HG03045 (cell line): ENCODE data around the gene TEAD2.

Experiments
- ATAC-seq: cut with Tn5 transposase; IDR thresholded peaks from one replicate; pipeline ENCODE4 v1.9.1; 2021; ENCODE audit warnings: mild to moderate bottlenecking, moderate library complexity; ENCODE audit not compliant: unreplicated experiment

The TEAD2 gene

DNA sequence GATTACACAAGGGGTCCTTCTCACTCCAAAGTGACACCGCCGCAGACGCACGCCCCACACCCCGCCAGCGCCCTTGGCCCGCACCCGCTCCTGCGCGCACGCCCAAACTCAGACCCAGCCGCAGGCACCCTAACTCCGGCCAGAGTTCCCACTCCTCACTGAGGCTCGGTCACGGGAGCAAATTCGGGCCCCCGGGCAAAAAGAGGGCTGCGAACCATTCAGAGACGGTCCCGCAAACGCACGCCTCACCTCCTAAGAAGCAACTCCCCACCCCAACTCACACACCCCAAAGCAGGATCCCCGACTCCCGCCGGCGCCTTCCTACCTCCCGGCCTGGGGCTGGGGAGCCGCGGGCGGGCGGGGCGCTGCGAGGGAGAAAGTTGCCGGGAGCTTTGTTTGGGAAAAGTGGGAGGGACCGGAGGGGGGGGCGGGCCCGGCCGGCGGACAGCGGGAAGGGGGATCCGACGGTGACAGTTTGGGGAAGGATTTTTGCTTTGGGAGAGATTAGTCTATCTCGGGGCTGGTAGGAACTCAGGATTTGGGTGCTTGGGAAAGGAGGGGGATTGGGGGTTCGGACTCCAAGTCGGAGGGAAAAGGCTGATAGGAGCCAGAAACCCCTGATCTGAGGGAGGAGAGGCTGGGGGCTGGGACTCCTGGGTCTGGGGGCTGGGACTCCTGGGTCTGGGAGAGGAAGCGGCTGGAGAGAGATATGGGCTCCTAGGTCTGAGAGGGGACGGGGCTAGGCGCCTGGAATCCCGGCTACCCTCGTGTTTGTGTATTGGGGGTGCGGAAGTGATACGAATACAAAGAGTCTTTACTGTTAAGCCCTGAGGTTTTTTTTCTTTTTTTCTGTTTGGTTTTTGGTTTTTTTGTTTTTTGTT lies at the start of gene TEAD2:
Gene TEAD2, minus strand, starts transcription at position 369 of the 881 bp plus-strand sequence. CDS start 2,341 bp downstream, outside the sequence.
- ATAC-seq, result no peak

DNA sequence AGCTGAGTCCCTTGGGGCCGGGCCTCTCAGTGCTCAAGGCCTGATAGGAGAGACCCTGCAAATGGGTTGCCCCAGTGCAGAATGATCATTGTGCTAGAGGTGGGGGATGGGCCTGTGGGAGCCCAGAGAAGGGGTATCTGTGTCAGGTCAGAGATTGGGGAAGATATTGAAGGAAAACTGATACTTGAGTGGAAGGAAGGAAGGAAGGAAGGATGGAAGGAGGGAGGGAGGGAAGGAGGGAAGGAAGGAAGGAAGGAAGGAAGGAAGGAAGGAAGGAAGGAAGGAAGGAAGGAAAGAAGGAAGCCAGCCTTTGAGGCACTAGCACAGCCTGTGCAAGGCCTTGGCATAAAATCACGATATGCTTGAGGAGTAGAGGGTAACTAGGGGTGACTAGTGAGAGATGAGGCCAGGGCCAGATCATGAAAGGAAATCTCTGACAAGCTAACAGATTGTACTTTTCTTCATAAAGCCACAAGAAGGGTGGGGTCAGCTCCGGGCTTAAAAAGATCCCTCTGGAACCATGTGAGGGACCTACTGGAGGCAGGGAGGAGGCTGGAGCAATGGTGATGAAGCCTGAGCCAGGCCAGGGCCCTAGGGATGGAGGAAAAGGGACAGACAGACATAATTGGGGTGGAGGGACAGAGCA lies 49.6 kb upstream of the TEAD2 start:
- ATAC-seq, result no peak

GRCh38 chr19:49409441-49410029 lies 47.3 kb upstream of the TEAD2 start:
- no peak for ATAC-seq

DNA sequence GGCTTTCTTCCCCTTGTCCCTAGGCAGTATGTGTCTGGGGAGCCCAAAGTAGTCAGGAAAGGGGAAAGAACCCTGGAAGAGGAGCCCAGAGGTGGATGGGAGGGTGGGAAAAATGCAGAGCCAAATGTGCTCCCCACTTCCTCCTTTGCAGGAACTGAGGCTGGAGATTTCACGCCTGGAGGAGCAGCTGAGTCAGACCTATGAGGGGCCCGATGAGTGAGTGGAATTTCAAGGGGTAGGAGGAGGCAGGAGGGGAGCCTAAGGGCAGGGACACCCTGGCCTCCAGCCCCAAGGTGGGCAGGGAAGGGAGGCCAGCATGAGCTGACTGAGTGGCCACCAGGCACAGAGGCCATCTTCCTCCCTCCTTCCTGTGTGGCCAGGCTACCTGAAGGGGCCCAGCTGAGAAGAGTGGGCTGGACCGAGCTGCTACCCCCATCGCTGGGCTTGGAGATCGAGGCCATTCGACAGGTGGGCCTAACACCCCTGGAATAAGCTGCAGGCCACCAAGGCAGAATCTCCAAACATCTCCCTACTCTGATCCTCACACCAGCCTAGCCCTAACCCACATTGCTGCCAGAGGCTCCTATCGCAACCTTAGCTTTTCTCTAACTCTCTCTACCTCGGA lies 46.7 kb upstream of the TEAD2 start:
- no peak for ATAC-seq

- ATAC-seq, result no peak
Observed at GRCh38 chr19:49407482-49408015, 45.3 kb upstream of the TEAD2 start.

DNA sequence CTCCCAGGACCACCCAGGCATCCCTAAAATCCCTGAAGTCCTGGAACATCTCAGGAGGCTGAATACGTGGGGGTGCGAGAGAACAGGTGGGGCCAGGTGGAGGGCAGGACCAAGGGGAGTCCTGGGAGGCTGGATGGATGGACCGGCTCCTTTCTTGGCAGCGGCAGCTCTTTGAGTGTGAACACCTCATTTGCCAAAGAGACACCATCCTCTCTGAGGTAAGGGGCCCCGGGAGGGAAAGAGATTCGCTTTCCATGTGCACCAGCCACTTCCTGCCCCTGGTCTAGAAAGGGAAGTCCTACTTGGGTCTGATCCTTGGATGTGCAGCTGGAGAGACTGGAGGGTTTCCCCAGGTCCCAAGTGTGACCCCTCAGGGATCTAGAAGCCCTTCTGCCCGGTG lies 44.9 kb upstream of the TEAD2 start:
- ATAC-seq, result no peak

DNA sequence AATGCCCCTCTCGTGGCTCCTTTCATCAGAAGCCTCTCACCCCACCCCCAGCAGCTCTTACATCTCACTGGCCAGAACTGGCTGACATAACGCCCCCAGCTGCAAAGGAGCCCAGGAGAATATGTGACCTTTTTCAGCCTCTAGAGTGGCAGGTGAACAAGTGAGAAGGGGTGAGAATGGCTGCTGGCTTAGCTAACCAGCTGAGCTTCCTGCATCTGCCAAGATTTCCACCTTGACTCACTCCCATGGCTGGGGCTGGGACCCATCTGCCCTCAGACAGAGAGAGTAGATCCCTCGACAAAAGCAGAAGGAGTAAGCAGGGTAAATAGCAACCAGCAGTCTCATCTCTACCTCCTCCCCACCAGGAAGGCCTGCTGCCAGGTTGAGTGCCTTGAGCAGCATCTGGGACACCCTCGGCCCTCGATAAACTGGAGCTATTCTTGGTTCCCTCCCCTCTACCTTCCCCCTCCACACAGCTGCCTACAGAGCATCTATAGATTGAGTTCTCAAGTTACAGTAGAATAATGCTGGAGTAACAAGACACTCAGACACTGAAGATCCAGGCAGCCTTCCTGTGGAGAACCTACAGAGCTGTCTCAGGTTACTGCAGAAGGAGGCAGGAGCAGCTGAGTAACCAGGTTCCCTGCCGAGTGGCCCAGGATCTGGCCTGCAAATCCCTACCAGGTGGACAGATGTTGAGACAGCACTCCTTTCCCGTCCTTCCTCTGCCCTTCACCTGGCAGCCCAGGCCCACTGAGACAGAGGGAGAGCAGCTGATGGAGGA lies 41.4 kb upstream of the TEAD2 start:
- no peak for ATAC-seq

DNA sequence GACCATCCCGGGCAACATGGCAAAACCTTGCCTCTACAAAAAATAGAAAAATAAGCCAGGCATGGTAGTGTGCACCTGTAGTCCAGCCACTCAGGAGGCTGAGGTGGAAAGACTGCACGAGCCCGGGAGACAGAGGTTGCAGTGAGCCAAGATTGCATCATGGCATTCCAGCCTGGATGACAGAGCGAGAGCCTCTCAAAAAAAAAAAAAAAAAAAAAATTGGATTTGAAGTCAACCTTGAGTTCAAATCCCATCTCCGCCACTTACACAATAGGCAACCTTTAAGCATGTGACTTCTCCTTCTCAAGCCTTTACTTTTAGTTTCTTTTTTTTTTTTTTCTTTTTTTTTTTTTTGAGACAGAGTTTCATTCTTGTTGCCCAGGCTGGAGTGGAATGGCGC lies 37.8 kb upstream of the TEAD2 start:
- ATAC-seq, result no peak

DNA sequence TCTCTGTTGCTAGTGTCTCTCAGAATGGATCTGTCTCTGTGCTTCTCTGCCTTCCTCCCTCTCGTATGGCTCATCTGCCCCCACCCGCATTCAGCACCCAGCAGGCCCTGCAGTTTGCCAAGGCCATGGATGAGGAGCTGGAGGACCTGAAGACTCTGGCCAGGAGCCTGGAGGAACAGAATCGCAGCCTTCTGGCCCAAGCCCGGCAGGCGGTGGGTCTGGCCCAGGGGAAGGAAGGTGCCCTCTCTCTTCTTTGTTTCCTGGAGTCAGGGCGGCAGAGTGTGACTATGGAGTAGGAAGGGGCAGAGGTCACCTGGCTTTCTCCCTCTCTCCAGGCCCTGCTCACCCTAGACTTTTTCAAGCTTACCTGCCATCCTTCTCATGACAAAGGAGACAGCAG lies 36.7 kb upstream of the TEAD2 start:
- no peak for ATAC-seq

DNA sequence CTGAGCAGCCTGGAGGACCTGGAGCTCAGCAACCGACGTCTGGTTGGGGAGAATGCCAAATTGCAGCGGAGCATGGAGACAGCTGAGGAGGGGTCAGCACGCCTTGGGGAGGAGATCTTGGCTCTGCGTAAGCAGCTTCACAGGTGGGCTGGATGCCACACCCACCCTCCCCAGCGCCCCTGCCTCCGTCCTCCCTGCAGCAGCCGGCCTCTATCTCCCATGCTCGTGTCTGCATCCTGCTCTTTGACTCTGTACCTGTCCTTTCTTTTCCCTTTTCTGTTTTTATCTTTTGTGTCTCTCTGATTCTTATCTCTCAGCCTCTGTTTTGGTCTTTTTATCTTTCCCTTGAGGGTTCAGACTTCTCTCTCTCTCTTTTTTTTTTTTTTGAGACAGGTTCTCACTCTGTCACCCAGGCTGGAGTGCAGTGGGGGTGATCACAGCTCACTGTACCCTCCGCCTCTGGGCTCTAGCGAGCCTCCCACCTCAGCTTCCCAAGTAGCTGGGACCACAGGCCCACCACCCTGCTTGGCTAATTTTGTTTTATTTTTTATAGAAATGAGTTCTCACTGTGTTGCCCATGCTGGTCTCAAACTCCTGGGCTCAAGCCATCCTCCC lies 35.9 kb upstream of the TEAD2 start:
- no peak for ATAC-seq

- no peak for ATAC-seq
Observed at GRCh38 chr19:49396738-49397505, 34.7 kb upstream of the TEAD2 start.

DNA sequence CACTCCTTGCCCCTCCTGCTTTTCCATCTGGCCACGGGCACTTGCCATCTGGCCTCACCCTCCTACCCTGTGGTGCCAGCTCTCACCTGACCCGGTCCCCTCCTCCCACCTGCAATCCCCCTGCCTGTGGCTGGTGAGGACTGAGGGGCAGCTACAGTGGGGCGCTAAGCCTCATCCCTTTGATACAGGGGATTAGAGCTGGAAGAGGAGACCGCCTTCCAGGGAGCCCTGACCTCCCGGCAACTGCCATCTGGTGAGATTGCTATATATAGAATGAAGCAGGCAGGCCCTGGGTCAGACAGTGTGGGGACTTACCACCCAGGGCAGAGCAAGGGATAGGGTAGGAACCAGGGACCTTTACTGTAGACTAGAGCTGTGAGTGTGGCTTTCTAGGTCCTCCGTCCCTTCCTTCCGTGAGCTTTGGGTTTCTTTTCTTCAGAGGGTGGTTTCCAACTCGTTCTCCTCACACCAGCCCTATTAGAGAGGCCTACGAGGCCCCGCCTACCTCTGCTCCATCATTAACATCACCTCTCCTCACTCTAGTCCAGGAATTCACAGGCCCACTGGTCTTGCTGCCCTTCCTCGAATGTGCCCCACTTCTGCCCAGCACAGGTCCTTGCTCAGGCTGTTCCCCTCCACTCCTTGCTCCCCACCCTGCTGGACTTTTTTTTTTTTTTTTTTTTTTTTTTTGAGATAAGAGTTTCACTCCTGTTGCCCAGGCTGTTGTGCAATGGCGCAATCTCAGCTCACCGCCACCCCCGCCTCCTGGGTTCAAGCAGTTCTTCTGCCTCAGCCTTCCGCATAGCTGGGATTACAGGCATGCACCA lies 33.6 kb upstream of the TEAD2 start:
- no peak for ATAC-seq

GRCh38 chr19:49393881-49394280 lies 31.7 kb upstream of the TEAD2 start:
- no peak for ATAC-seq

- no peak for ATAC-seq
Observed at GRCh38 chr19:49391581-49392399, 29.6 kb upstream of the TEAD2 start.

GRCh38 chr19:49390929-49391359 lies 28.7 kb upstream of the TEAD2 start:
- ATAC-seq, result no peak

DNA sequence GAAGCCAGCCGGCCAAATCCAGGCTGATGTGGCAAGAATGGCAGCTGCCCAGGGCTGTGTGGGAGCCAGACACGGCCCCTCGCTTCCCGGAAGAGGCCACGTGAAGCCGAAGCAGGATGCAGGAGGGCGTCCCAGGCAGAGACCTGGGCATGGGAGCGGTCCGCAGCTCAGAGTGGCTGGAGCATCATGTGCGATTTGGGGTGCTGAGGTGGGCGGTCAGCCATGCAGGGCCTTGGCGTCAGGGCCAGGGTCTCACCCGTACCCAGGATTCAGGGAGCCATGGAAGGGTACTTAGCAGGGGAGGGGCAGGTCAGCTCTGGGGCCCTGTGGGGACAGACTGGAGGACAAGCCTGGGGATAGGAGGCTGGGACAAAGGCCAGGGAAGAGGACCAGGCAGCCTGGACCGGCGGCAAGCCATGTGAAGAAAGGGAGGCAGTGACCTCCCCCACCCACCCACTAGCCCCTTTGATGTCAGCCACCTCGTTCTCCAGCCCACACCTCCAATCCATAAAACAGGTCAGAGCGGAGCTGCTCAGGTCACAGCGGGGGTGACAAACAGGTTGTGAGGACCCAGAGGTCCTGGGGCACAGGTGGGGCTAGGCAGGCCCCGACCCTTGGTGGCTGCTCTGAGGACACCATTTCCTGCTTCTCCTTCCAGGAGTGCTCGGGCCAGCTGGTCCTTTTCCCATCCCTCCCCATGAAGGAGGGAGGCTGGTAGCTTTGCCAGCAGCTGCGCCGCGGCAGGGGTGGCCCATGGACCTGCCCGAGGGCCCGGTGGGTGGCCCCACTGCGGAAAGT lies 28.1 kb upstream of the TEAD2 start:
- ATAC-seq, result no peak

DNA sequence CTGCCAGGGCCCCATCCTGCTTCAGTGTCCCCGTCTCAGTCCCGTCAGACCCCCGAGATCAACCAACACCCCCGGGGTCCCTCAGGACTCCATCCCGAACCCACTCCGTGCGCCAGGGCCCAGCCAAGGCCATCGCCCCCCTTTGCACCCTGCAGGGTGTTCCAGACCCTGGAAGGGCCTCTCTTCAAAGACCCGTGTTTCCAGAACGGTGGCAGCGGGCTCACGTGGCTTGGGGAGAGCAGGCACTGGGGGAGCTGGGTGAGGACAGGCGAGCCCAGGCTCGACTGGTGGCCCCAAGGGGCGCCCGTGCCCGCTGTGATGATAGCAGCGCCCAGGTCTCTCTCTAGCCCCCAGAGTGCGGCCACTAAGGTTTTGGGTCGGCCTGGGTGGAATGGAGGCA lies 27.2 kb upstream of the TEAD2 start:
- no peak for ATAC-seq
